Iris pigment epithelial cell (primary cell): ENCODE measurements around the gene LTBP2.
"Not testable (repeated sequence)": the region's sequence is repeated elsewhere in the genome, so short reads cannot be mapped to it uniquely, and the experiment has no call there.

Experiments used
- DNase-seq: peaks from one replicate; pipeline ENCODE4 v3.0.0-alpha.2; 2011; ENCODE audit warnings: low read depth

The LTBP2 gene

GRCh38 chr14:74551001-74551400 lies 61.0 kb downstream of the LTBP2 start:
- no peak for DNase-seq

GRCh38 chr14:74550071-74550470 lies 62.0 kb downstream of the LTBP2 start:
- no peak for DNase-seq

GRCh38 chr14:74549588-74549987 lies 62.4 kb downstream of the LTBP2 start:
- DNase-seq, result peak; percentile 17

GRCh38 chr14:74548881-74549280 lies 63.2 kb downstream of the LTBP2 start:
- peak; percentile 78 for DNase-seq

- no peak for DNase-seq
These were observed 64.6 kb downstream of the LTBP2 start for GRCh38 chr14:74547331-74547927.

GRCh38 chr14:74546416-74546815 lies 65.6 kb downstream of the LTBP2 start:
- no peak for DNase-seq

- DNase-seq, result no peak
These were observed 66.7 kb downstream of the LTBP2 start for GRCh38 chr14:74545386-74545785.

- no peak for DNase-seq
These were observed 68.1 kb downstream of the LTBP2 start for GRCh38 chr14:74543771-74544438.

GRCh38 chr14:74542056-74542685 lies 69.9 kb downstream of the LTBP2 start:
- DNase-seq, result no peak

GRCh38 chr14:74541225-74541624 lies 70.8 kb downstream of the LTBP2 start:
- no peak for DNase-seq

GRCh38 chr14:74539503-74539902 lies 72.5 kb downstream of the LTBP2 start:
- no peak for DNase-seq

- DNase-seq, result no peak
These were observed 73.3 kb downstream of the LTBP2 start for GRCh38 chr14:74538411-74539391.

- DNase-seq, result not testable (repeated sequence)
These were observed 75.7 kb downstream of the LTBP2 start for GRCh38 chr14:74536336-74536735.

- DNase-seq, result no peak
These were observed 76.2 kb downstream of the LTBP2 start for GRCh38 chr14:74535756-74536325.

GRCh38 chr14:74533576-74533975 lies 78.5 kb downstream of the LTBP2 start:
- no peak for DNase-seq

- no peak for DNase-seq
These were observed 79.8 kb downstream of the LTBP2 start for GRCh38 chr14:74532246-74532645.

GRCh38 chr14:74531467-74531866 lies 80.6 kb downstream of the LTBP2 start:
- peak; percentile 45 for DNase-seq

GRCh38 chr14:74531006-74531405 lies 81.0 kb downstream of the LTBP2 start:
- DNase-seq, result no peak

- no peak for DNase-seq
These were observed 83.2 kb downstream of the LTBP2 start for GRCh38 chr14:74528886-74529285.

- DNase-seq, result no peak
These were observed 83.6 kb downstream of the LTBP2 start for GRCh38 chr14:74528406-74528805.

- DNase-seq, result no peak
These were observed 84.2 kb downstream of the LTBP2 start for GRCh38 chr14:74527736-74528280.
